ENCODE data around the gene HSD3B2.

DNA sequence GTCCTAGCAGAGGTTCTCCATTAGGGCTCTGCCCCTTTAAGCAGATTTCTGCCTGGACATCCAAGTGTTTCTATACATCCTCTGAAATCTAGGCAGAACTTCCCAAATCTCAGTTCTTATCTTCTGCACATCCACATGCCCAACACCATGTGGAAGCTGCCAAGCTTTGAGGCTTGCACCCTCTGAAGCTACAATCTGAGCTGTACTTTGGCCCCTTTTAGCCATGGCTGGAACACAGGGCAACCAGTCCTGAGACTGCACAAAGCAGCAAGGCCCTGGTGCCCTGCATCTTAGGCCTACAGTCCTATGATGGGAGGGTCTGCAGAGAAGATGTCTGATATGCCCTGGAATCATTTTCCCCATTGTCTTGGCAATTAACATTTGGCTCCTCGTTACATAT, 38.4 kb upstream of the HSD3B2 start:
- TF ChIP-seq, protein P1, sequence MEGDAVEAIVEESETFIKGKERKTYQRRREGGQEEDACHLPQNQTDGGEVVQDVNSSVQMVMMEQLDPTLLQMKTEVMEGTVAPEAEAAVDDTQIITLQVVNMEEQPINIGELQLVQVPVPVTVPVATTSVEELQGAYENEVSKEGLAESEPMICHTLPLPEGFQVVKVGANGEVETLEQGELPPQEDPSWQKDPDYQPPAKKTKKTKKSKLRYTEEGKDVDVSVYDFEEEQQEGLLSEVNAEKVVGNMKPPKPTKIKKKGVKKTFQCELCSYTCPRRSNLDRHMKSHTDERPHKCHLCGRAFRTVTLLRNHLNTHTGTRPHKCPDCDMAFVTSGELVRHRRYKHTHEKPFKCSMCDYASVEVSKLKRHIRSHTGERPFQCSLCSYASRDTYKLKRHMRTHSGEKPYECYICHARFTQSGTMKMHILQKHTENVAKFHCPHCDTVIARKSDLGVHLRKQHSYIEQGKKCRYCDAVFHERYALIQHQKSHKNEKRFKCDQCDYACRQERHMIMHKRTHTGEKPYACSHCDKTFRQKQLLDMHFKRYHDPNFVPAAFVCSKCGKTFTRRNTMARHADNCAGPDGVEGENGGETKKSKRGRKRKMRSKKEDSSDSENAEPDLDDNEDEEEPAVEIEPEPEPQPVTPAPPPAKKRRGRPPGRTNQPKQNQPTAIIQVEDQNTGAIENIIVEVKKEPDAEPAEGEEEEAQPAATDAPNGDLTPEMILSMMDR (IDR thresholded peaks at IDR 0.05; ENCODE audit: low read depth, low read length) = no peak
- TF ChIP-seq POLR2A (IDR thresholded peaks at IDR 0.05; ENCODE audit: extremely low read depth, insufficient read length) = no peak
- TF ChIP-seq, protein P2, sequence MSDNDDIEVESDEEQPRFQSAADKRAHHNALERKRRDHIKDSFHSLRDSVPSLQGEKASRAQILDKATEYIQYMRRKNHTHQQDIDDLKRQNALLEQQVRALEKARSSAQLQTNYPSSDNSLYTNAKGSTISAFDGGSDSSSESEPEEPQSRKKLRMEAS (IDR thresholded peaks at IDR 0.05; ENCODE audit: low read depth, low read length) = no peak

All from NB4 (cell line).